Measurements from ENCODE around the gene LMBR1L.
A peak's percentile ranks its signal among the peaks of the same experiment; 100 is the strongest.

The LMBR1L gene

GRCh38 chr12:49097381-49097780, 13.3 kb downstream of the LMBR1L start:
- no peak for DNase-seq (ENCODE audit: low spot score)
- no peak for TF ChIP-seq CTCF (IDR thresholded peaks at IDR 0.05; ENCODE audit: extremely low read depth, missing control alignments)

- DNase-seq (ENCODE audit: low spot score): no peak
- no peak for TF ChIP-seq CTCF (IDR thresholded peaks at IDR 0.05; ENCODE audit: extremely low read depth, missing control alignments)
Observed at GRCh38 chr12:49094975-49095365, 15.7 kb downstream of the LMBR1L start.

GRCh38 chr12:49094160-49094974, 16.3 kb downstream of the LMBR1L start, which contains the start of gene DHH:
DHH (minus strand) TSS chr12:49094801; CDS start chr12:49094512, 289 bp downstream.
- no peak for TF ChIP-seq CTCF (IDR thresholded peaks at IDR 0.05; ENCODE audit: extremely low read depth, missing control alignments)
- peak; percentile 37 for DNase-seq (ENCODE audit: low spot score)

- TF ChIP-seq CTCF (IDR thresholded peaks at IDR 0.05; ENCODE audit: extremely low read depth, missing control alignments): no peak
- no peak for DNase-seq (ENCODE audit: low spot score)
Observed at GRCh38 chr12:49093792-49094159, 16.9 kb downstream of the LMBR1L start.

- no peak for DNase-seq (ENCODE audit: low spot score)
- TF ChIP-seq CTCF (IDR thresholded peaks at IDR 0.05; ENCODE audit: extremely low read depth, missing control alignments): no peak
Observed at GRCh38 chr12:49092816-49093406, 17.7 kb downstream of the LMBR1L start.

GRCh38 chr12:49092086-49092815, 18.4 kb downstream of the LMBR1L start:
- TF ChIP-seq CTCF (IDR thresholded peaks at IDR 0.05; ENCODE audit: extremely low read depth, missing control alignments): peak; percentile 64

GRCh38 chr12:49091836-49092085, 18.9 kb downstream of the LMBR1L start:
- no peak for DNase-seq (ENCODE audit: low spot score)
- no peak for TF ChIP-seq CTCF (IDR thresholded peaks at IDR 0.05; ENCODE audit: extremely low read depth, missing control alignments)

More at GRCh38 chr12:49092086-49092815, 18.4 kb downstream of the LMBR1L start:
- peak; percentile 90 for DNase-seq (ENCODE audit: low spot score)
